COLO668 (cell line): ENCODE results near the gene VIP.
"Not testable (repeated sequence)": the region's sequence is repeated elsewhere in the genome, so short reads cannot be mapped to it uniquely, and the experiment has no call there.

ENCODE experiments used
- DNase-seq: peaks from one replicate; lab custom pipeline; 2025; ENCODE audit not compliant: unreplicated experiment; lab: John Stamatoyannopoulos, UW

Gene VIP

GRCh38 chr6:152750694-152751093, at the start of gene VIP:
Gene VIP, plus strand, starts transcription at chr6:152750797. Its CDS starts 1,381 bp downstream, at chr6:152752178.
- DNase-seq: no peak

GRCh38 chr6:152701081-152701862, 49.3 kb upstream of the VIP start:
- no peak for DNase-seq

- no peak for DNase-seq
These were observed 48.7 kb upstream of the VIP start for GRCh38 chr6:152701863-152702401.

- DNase-seq: not testable (repeated sequence)
These were observed 46.8 kb upstream of the VIP start for GRCh38 chr6:152703750-152704149.

GRCh38 chr6:152705327-152705726, 45.3 kb upstream of the VIP start:
- DNase-seq: no peak

GRCh38 chr6:152716322-152716721, 34.3 kb upstream of the VIP start:
- DNase-seq: no peak

GRCh38 chr6:152720974-152721373, 29.6 kb upstream of the VIP start:
- no peak for DNase-seq

GRCh38 chr6:152721956-152722355, 28.6 kb upstream of the VIP start:
- DNase-seq: no peak

- DNase-seq: no peak
These were observed 27.2 kb upstream of the VIP start for GRCh38 chr6:152723398-152723797.

- no peak for DNase-seq
These were observed 24.3 kb upstream of the VIP start for GRCh38 chr6:152726313-152726712.

GRCh38 chr6:152727507-152727906, 23.1 kb upstream of the VIP start:
- DNase-seq: no peak

- DNase-seq: no peak
These were observed 16.0 kb upstream of the VIP start for GRCh38 chr6:152734630-152735029.

GRCh38 chr6:152736687-152737273, 13.8 kb upstream of the VIP start:
- no peak for DNase-seq

- no peak for DNase-seq
These were observed 5.0 kb upstream of the VIP start for GRCh38 chr6:152745509-152746171.

- no peak for DNase-seq
These were observed 4.4 kb upstream of the VIP start for GRCh38 chr6:152746172-152746553.

- DNase-seq: no peak
These were observed 1.8 kb upstream of the VIP start for GRCh38 chr6:152748843-152749242.

GRCh38 chr6:152749336-152749735, 1.3 kb upstream of the VIP start:
- no peak for DNase-seq

- no peak for DNase-seq
These were observed 14.7 kb downstream of the VIP start for GRCh38 chr6:152765331-152765730.

GRCh38 chr6:152769159-152769558, 18.6 kb downstream of the VIP start:
- DNase-seq: no peak

- DNase-seq: no peak
These were observed 19.4 kb downstream of the VIP start for GRCh38 chr6:152769993-152770392.

- no peak for DNase-seq
These were observed 20.6 kb downstream of the VIP start for GRCh38 chr6:152771061-152771687.
